Activated T-cell treated with anti-CD3 and anti-CD28 coated beads for 1 hour (primary cell): ENCODE data around the gene MYO9B.
"Not testable (repeated sequence)": the region's sequence is repeated elsewhere in the genome, so short reads cannot be mapped to it uniquely, and the experiment has no call there.

ENCODE experiments used
- DNase-seq: peaks from one replicate; pipeline ENCODE4 v3.0.0-alpha.2; 2020; ENCODE audit warnings: low read depth

MYO9B gene

GRCh38 chr19:17145546-17146497 lies 70.2 kb downstream of the MYO9B start:
- DNase-seq, result no peak

DNA sequence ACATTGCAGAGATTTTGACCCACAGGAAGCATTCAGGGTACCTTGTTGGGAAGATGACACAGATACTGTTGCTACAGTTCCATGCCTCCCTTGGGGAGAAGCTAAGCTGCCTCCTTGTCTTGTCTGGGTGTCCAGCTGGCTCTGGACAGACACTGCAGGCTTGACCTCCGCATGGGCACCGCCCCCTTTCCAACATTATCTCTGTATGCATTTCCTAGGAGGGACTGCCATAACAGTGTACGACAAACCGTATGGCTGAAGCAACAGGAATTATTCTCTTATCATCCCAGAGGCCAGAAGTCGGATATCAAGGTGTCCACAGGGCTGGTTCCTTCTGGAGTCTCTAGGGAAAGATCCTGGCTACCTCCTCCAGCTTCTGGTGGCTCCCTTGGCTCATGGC lies 72.6 kb downstream of the MYO9B start:
- DNase-seq, result no peak

GRCh38 chr19:17149393-17150135 lies 74.0 kb downstream of the MYO9B start:
- no peak for DNase-seq

GRCh38 chr19:17153996-17154395 lies 78.4 kb downstream of the MYO9B start:
- no peak for DNase-seq

DNA sequence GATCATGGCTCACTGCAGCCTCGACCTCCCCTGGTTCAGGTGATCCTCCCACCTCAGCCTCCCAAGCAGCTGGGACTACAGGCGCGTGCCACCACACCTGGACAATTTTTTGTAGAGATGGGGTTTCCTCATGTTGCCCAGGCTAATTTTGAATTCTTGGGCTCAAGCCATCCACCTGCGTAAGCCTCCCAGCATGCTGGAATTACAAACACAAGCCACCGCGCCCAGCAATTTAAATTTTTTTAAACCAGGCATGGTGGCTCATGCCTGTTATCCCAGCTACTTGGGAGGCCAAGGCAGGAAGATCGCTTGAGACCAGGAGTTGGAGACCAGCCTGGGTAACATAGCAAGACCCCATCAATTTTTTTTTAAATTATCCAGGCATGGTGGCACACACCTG lies 79.7 kb downstream of the MYO9B start:
- DNase-seq, result no peak

DNA sequence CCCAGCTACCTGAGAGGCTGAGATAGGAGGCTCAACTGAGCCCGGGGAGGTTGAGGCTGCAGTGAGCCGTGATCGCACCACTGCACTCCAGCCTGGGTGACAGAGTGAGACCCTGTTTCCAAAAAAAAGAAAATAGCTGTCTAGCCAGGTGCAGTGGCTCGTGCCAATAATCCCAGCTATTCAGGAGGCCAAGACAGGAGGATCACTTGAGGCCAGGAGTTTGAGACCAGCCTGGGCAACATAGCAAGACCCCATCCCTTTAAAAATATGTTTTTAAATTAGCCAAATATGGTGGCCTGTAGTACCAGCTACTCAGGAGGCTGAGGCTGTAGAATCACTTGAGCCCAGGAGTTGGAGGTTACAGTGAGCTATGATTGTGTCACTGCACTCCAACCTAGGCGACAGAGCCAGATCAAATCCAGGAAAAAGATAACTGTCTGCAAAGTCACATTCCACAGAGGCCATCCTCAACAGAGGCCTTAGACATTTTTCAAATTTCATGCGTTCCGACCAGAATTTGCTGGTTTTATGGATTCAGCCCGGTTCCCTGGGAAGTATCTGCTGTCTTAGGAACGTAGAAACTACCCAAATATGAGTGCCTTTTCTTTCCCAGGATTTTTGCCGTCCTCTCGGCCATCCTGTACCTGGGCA lies 80.8 kb downstream of the MYO9B start:
- DNase-seq, result no peak

GRCh38 chr19:17156947-17157302 lies 81.3 kb downstream of the MYO9B start:
- no peak for DNase-seq

DNA sequence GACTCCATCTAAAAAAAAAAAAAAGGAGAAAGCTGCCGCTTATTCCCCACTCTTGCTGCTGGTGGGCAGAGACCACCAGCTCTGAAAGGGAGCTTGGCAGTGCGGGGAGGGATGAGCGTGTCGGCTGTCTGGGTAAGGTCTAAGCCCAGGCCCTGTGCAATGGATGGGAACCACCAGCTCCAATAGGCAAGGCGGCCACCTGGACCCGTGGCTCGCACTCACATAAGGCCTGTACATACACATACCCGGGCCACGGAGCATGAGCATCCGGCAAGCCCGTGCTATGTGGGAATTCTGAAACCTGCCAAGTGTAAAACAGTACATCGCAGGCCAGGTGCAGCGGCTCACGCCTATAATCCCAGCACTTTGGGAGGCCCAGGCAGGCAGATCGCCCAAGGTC lies 83.0 kb downstream of the MYO9B start:
- DNase-seq, result no peak

GRCh38 chr19:17159466-17160393 lies 84.2 kb downstream of the MYO9B start:
- no peak for DNase-seq

- no peak for DNase-seq
Observed at GRCh38 chr19:17160908-17161307, 85.3 kb downstream of the MYO9B start.

DNA sequence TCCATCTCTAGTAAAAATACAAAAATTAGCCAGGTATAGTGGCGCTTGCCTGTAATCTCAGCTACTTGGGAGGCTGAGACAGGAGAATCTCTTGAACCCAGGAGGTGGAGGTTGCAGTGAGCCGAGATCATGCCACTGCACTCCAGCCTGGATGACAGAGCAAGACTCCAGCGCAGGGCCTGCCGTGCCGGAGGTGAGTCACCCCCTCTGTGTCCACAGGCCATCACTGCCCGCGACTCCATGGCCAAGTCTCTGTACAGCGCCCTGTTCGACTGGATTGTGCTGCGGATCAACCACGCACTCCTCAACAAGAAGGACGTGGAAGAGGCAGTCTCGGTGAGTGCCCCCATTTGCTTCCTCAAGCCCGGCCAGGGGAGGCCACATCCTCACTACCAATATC lies 86.6 kb downstream of the MYO9B start:
- not testable (repeated sequence) for DNase-seq

DNA sequence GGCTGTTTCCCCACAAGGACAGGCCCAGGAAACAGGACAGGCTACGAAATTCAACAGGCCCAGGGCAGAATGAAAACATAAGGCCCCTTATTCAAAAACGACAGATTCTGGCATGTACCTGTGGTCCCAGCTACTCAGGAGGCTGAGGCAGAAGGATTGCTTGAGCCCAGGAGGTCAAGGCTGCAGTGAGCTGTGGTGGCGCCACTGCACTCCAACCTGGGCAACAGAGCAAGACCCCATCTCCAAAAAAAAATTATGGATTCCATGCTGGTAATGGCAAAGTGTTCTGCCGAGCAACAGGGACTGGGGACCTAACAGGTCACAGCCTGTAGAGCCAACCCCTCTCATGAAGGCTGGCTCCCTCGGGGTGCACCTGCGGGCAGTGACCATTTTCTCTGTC lies 87.0 kb downstream of the MYO9B start:
- no peak for DNase-seq

DNA sequence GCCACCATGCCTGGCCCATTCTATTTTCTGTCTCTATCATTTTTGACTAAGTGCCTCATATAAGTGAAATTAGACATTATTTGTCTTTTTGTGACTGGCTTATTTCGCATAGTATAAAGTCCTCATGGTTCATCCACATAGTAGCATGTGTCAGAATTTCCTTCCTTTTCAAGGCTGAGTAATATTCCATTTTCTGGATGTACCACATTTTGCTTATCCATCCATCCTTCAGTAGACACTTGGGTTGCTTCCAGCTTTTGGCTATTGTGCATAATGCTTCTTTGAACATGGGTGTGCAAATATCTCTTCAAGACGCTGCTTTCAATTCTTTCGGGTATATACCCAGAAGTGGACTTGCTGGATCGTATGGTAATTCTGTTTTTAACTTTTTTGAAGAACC lies 88.1 kb downstream of the MYO9B start:
- DNase-seq, result no peak

DNA sequence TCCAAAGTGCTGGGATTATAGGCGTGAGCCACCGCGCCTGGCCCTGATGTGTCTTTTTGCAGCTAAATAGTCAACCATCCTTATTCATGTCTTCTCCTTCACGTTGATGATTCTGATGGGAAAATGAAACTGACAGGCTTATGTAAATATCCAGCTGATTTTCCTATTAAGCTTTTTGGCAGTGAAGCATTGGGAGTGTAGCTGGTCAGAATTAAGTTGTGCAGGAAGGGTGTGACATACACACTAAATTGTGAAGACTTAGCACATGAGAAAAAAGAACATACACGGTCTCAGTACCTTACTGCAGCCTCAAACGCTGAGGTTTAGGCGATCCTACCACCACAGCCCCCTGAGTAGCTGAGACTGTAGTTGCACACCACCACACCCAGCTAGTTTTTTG lies 89.1 kb downstream of the MYO9B start:
- DNase-seq, result no peak

GRCh38 chr19:17165715-17166114 lies 90.1 kb downstream of the MYO9B start:
- no peak for DNase-seq

DNA sequence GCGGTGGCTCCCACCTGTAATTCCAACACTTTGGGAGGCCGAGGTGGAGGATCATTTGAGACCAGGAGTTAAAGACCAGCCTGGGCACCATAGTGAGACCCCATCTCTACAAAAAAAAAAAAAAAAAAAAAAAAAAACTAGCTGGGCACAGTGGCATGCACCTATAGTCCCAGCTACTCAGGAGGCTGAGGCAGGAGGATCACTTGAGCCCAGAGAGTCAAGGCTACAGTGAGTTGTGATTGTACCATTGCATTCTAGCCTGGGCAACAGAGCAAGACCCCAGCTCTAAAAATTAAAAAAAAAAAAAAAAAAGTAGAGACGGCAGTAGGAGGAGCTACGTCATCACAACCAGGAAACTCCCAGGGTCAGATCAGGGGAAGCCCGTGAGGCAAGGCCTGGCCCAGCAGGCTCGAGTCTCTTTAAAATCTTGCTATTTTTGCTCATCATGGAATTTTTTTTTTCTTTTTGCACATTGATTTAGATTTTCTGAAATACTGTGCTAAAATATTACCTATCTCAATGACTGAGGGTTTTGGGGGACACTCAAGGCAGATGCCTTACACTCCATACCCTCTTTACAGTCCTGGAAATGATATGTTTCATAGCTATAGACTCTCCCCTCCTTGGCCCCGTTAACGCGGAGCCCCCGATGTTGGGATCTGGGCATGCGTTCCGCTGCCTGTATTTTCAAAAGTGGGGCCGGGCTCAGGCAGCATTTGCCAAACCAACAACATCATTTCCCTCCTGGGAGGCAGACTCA lies 95.1 kb downstream of the MYO9B start:
- no peak for DNase-seq

DNA sequence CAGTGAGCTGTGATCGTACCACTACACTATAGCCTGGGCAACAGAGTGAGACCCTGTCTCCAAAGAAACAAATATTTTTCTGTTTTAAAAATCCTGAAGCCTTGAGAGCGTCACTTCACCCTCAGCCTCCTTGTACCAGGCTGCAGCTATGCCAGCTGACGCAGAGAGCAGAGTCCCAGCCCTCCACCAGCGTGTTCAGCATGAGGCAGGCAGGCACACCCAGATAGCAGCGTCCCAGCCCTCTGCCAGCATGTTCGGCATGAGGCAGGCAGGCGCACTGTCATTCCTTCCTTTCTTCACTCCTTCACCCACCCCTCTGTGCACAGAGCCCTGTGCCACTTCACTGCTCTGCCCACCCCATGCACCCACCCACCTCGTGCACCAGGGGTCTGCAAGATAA lies 96.3 kb downstream of the MYO9B start:
- DNase-seq, result no peak

- no peak for DNase-seq
Observed at GRCh38 chr19:17172624-17173345, 97.2 kb downstream of the MYO9B start.

- DNase-seq, result no peak
Observed at GRCh38 chr19:17178291-17178690, 102.7 kb downstream of the MYO9B start.

GRCh38 chr19:17180997-17181702 lies 105.6 kb downstream of the MYO9B start:
- no peak for DNase-seq
